K562 (cell line): ENCODE data around the gene TMEM141. TPM values are rescaled to one million over a fixed set of nuclear protein-coding genes. Genes with fewer than 3 reads are reported as not detected.

Experiments
- CHD1 ChIP-seq: fragments of 200-600 bp; sonication (generic); IDR thresholded peaks from one replicate; pipeline ENCODE4 v1.6.1; 2012; ENCODE audit warnings: mild to moderate bottlenecking, moderate library complexity, low read length, inconsistent platforms
- EP400 ChIP-seq: fragments of 450-650 bp; IDR thresholded peaks from 2 replicates; pipeline ENCODE4 v1.6.1; 2017; ENCODE audit warnings: antibody characterized with exemption, mild to moderate bottlenecking, moderate library complexity
- EWSR1 ChIP-seq: fragments of 450-650 bp; IDR thresholded peaks from 2 replicates; pipeline ENCODE4 v1.6.1; 2018; ENCODE audit warnings: borderline replicate concordance, mild to moderate bottlenecking, low read depth, moderate library complexity; ENCODE audit not compliant: partially characterized antibody
- FOXA3 ChIP-seq, 2 experiments: fragments of 450-650 bp in 1 of 2; sonication (generic) in 1 of 2; formaldehyde crosslinking; IDR thresholded peaks in 1 of 2; conservative IDR thresholded peaks in 1 of 2; 2 replicates each; pipeline versions ENCODE4 v1.4.0 to v1.8.0; 2020 to 2022; ENCODE audit warnings: mild to moderate bottlenecking in 2 of 2, missing genetic modification reagents in 1 of 2
- FOXM1 ChIP-seq, 2 experiments: fragments of 450-650 bp in 1 of 2; sonication (generic) in 1 of 2; formaldehyde crosslinking in 1 of 2; IDR thresholded peaks; 2 replicates each; pipeline versions ENCODE4 v1.6.1 to v1.9.0; 2017 to 2022; ENCODE audit warnings: low read depth in 2 of 2, mild to moderate bottlenecking in 2 of 2, missing genetic modification reagents in 1 of 2, moderate library complexity in 1 of 2
- HLTF ChIP-seq: fragments of 450-650 bp; IDR thresholded peaks from 2 replicates; pipeline ENCODE4 v1.6.1; 2016
- MLLT1 ChIP-seq, 2 experiments: fragments of 450-650 bp; IDR thresholded peaks; 2 replicates each; pipeline ENCODE4 v1.6.1; 2016
- MYC ChIP-seq, 2 experiments: fragments of 250-450 bp in 1 of 2; sonication (Bioruptor Pico) in 1 of 2; IDR thresholded peaks; 2 replicates each; pipeline versions ENCODE4 v1.5.1 to v1.6.1; 2012 to 2021; ENCODE audit warnings: low read depth in 2 of 2, borderline replicate concordance in 1 of 2, improper control_type of control experiment in 1 of 2, low read length in 1 of 2, mild to moderate bottlenecking in 1 of 2, moderate library complexity in 1 of 2
- POLR2A ChIP-seq: fragments of 450-650 bp; conservative IDR thresholded peaks from 2 replicates; pipeline ENCODE4 v1.6.1; 2016
- YY1 ChIP-seq, 3 experiments: IDR thresholded peaks; 2 replicates each; pipeline ENCODE4 v1.6.1; 2011; ENCODE audit warnings: low read length in 2 of 3, mild to moderate bottlenecking in 2 of 3, moderate library complexity in 2 of 3, borderline replicate concordance in 1 of 3, control low read depth in 1 of 3, low read depth in 1 of 3; ENCODE audit not compliant: insufficient read depth in 3 of 3, insufficient replicate concordance in 2 of 3, control insufficient read depth in 1 of 3, insufficient read length in 1 of 3; ENCODE audit errors: extremely low read depth in 1 of 3
- ZNF124 ChIP-seq: sonication (generic); formaldehyde crosslinking; IDR thresholded peaks from 2 replicates; pipeline ENCODE4 v1.8.1; 2022; ENCODE audit warnings: missing genetic modification reagents
- ZNF134 ChIP-seq: fragments of 250-450 bp; sonication (Bioruptor Pico); conservative IDR thresholded peaks from 2 replicates; pipeline ENCODE4 v1.4.0; 2020
- ZNF407 ChIP-seq: fragments of 450-650 bp; IDR thresholded peaks from 2 replicates; pipeline ENCODE4 v1.6.1; 2016; ENCODE audit warnings: low read depth
- ZNF644 ChIP-seq: fragments of 200-800 bp; sonication (Bioruptor generic); IDR thresholded peaks from 2 replicates; pipeline ENCODE4 v1.6.1; 2016; ENCODE audit warnings: low read depth, missing genetic modification characterization, missing compliant biosample characterization
- ZNF707 ChIP-seq: fragments of 250-450 bp; sonication (Bioruptor Pico); conservative IDR thresholded peaks from 2 replicates; pipeline ENCODE4 v1.8.0; 2022; ENCODE audit warnings: inconsistent platforms, mild to moderate bottlenecking, moderate library complexity
- ZNF766 ChIP-seq: fragments of 200-800 bp; sonication (Bioruptor generic); conservative IDR thresholded peaks from 2 replicates; pipeline ENCODE4 v1.6.1; 2016; ENCODE audit warnings: missing genetic modification characterization, missing compliant biosample characterization
- ZNF77 ChIP-seq: fragments of 250-450 bp; sonication (Bioruptor Pico); IDR thresholded peaks from 2 replicates; pipeline ENCODE4 v1.5.0; 2020
- polyA plus RNA-seq, 8 experiments: library from polyadenylated mRNA; depleted of rRNA in 4 of 8; stranded (reverse) in 5 of 8; unstranded in 3 of 8; fragments of >200 nt; fragmentation: Nextera tagmentation in 2 of 8; fragmentation: Illumina TruSeq in 1 of 8; extraction: Ambion mirVana in 2 of 8; extraction: Trizol in 1 of 8; gene quantifications; 2 replicates each; pipeline versions ENCODE4 v1.2.1 to v1.2.3, GENCODE V29; 2011 to 2014; ENCODE audit warnings: inconsistent platforms in 1 of 8, missing spikeins in 1 of 8
- total RNA-seq, 7 experiments: library from RNA; depleted of rRNA in 6 of 7; stranded (reverse); fragments of >200 nt in 6 of 7; fragmentation: Illumina TruSeq in 2 of 7; extraction: Trizol in 2 of 7; gene quantifications; 2 replicates each; pipeline versions ENCODE4 v1.2.1 to v1.2.3, GENCODE V29; 2011 to 2021; ENCODE audit warnings: low replicate concordance in 1 of 7

TMEM141 gene
- total and polyA plus RNA-seq, 9 of the 15 experiments (the other 6 are each of a cell fraction or from before 2014, with no cell fraction given), result 21.5 to 123 (median 74.8) TPM

GRCh38 chr9:136807281-136808074 is 16.3 kb downstream of the TMEM141 start, which contains the start of gene RABL6 (continued):
- no peak for TF ChIP-seq FOXA3 (CRISPR knock-in tag; conservative IDR thresholded peaks at IDR 0.05 in 1 of 2, IDR thresholded peaks at IDR 0.05 in 1 of 2)
- 0 out of 4 replicates have a peak, but pooled peaks of 1 of the 2 experiments have one; percentile 25 for TF ChIP-seq MLLT1 (IDR thresholded peaks at IDR 0.05)
- peak; percentile 85 for TF ChIP-seq ZNF407
- peak; percentile 17 for TF ChIP-seq CHD1
- TF ChIP-seq EP400, result peak; percentile 75
- no peak for TF ChIP-seq ZNF707
- no peak for TF ChIP-seq ZNF77 (CRISPR knock-in tag)
- no peak for TF ChIP-seq FOXM1 (IDR thresholded peaks at IDR 0.05; ENCODE audit: low read depth)
- no peak for TF ChIP-seq FOXM1 (CRISPR knock-in tag; IDR thresholded peaks at IDR 0.05; ENCODE audit: low read depth)
- TF ChIP-seq ZNF766, result no peak
- no peak for TF ChIP-seq ZNF124
- TF ChIP-seq MYC (IDR thresholded peaks at IDR 0.05; ENCODE audit: low read depth, low read length), result peak; percentile 43; the same call in 1 of the 2 replicates
- TF ChIP-seq MYC (CRISPR knock-in tag; IDR thresholded peaks at IDR 0.05; ENCODE audit: borderline replicate concordance, low read depth), result no peak
- TF ChIP-seq EWSR1, result no peak
- TF ChIP-seq YY1 (IDR thresholded peaks at IDR 0.05; ENCODE audit: borderline replicate concordance in 1 of 3, control insufficient read depth in 1 of 3, extremely low read depth in 1 of 3, insufficient read depth in 3 of 3, insufficient read length in 1 of 3, insufficient replicate concordance in 2 of 3, low read depth in 1 of 3, low read length in 2 of 3), result peak; percentile 89 to 97 (median 96)
- no peak for TF ChIP-seq ZNF644 (tag)
- peak; percentile 81 for TF ChIP-seq POLR2A
- no peak for TF ChIP-seq HLTF
- TF ChIP-seq ZNF134, result no peak
